ENCODE data around the gene TENM4.
"Not testable (repeated sequence)": the region's sequence is repeated elsewhere in the genome, so short reads cannot be mapped to it uniquely, and the experiment has no call there.

Gene TENM4

DNA sequence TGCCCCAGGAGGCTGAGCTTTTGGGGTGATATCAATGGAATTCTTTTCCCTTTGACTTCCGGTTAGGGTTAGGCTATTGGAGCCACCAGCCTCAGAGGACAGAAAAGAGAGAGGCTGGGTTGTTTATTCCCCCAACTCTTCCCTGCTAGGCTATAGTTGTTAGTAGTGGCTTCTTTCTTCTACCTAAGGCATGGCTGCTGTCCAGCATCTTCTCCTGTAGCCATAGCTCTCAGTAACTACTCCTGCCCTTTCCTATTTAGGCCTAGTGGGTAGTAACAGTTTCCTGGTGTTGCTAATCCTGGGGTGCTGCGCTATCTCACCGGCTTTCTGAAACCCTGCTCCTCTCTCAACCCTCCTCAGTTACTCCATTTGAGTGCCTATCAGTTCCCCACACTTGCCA is 184.9 kb downstream of the TENM4 start:
- DNase-seq: no peak

DNA sequence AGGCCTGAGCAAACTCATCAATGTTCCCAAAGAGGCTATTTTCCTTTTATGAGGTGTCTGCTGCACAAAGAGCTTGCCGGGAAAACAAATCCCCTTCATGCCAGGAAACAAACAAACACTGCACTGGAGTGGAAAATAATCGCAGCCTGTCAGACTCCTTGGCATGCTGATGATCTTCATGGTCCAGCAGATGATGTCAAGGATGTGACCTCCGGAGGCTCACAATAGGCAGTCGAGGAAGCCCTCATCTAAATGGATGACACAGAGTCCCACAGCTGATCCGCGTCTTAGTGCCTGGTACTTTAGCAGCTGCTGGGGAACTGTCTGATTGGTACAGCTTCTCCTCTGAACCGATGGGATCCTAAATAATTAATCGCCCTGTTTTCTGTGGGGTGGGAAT is 187.6 kb downstream of the TENM4 start:
- DNase-seq: peak in 53 of 56 donors; percentile 18 to 93 (median 73)

DNA sequence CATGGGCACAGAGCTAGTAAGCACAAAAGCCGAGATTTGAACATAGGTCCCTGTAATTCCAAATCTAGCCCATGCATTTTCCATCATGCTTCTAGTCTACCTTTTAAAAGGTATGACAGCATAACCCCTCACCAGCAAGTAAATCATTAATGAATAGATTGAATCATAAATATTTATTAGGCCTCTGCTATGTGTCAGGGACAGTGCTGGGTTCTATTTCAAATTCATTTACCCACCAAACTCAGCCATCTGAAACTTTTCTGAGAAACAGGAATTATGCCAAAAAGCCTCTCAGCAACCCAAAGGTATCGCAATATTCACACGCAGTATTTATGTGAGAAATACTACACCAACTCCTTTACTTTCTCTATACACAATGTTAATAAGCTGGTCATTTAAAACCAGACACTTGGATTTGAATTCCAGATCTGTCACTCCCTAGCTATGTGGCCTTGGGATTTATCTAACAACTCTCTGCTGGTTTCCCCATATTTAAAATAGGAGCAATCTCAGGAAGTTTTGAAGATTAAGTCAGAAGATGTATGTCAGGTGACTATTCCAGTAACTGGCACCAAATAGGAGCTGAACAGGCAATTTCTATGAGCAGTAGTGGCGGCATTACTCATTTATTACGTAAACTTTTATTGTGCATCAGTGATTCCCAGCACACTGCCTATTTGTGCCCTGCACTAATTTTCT is 191.4 kb downstream of the TENM4 start:
- no peak for DNase-seq

DNA sequence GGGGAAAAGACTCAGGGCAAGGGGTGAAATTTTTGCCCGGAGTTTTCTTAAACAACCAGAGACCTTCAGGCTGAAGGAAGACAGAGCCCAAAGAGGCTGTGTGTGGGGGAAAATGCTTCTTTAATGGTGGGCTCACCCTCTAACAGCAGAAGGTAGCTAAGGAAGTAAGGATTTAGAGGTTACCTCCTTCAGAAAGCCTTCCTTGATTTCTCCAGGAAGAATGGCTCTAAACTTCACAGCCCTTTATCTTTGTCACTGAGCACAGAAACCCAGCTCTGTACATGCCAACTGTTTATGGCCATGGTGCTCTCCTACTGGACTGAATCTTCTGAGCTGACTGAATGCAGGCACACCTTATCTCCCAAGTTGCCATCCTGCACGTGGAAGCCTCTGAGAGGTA is 196.0 kb downstream of the TENM4 start:
- DNase-seq: no peak

DNA sequence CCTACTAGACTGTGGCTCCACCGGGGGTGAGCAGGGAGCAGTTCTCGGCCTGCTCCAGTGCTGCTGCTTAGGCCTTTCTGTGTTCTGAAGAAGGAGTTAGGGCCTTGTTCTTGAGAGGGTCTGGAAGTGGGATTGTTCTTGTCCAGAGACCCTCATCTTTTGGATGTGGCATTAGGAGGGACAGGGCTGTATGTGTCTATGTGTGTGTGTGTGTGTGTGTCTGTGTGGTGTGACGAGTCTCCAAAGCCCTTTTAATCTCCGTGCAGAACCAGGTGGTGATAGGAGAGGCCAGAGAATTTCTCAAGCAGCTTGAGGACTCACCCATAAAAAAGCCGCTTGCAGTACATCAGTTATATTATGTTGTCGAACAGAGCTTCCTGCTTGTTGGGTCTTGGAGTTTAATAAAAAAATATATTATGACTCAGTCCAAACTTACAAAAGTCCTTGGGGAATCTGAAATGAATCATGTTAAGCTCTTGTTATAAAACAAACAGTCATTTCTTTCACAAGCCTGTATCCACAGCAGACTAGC is 196.5 kb downstream of the TENM4 start:
- no peak for DNase-seq

DNA sequence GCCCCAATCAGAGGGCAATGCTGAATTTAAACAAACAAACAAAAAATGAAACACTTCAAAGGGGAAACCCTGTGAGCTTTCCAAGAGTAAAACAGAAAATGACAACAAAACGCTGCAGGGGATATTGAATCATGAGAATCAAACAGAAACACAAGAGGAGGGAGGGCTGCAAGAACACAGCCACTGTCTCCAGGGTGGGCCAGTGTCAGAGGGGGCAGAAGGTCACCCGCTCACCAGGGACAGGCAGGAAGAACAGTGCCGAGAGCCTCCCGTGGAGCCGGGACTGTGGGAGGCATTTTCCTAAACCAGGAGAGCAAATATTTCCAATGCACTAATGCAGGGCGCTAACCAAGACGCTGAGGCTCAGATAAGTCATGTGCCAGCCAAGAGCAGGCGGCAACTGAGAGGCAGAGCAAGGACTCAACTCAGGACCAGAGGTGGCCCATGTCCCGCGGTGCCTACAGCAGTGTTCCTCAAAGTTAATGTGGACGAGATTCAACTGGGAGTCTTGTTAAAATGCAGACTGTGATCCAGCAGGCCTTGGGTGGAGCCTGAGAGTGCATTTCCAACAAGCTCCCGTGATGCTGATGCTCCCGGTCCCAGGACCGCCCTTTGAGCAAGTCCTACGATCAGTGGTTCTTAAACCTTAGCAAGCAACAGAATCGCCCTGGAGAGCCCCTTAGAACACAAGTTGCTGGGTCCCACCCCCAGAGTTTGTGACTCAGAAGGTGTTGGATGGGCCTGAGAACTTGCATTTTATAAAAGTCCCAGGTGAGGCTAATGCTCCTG is 197.2 kb downstream of the TENM4 start:
- no peak for DNase-seq

DNA sequence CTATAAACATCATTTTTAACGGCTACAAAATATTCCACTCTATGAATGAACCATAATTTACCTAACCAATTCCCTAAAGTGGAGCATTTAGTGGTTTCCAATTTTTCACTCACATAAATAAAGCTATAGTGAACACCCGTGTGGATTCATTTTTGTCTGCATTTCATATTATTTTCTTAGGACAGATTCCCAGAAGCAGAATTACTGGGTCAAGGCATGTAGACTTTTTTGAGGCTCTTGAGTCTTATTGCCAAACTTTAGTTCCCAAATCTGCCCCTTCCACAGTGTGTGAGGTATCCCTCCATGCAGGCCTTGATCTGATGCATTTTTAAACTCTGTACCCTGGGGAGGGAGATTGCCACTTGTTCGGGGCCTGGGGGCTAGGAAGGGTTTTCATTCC is 198.2 kb downstream of the TENM4 start:
- DNase-seq: no peak

DNA sequence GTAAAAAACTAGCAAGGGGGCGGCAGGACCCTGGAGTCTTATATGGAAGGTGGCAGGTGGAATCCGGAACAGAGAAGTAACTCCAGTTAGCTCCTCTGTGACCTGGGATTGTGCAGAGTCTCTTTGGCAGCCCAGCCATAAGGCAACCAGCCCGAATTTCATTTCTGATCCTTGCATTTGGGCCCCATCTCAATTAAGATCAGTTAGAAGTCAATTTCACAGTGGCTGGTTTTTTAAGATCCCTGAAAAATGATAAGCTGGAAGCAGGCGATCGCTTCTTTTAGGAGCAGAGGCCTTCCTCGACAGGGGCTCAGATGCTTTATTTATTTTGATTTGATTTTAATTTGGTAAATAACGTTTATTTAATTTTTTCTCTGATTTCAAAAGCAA is 199.0 kb downstream of the TENM4 start:
- no peak for DNase-seq

DNA sequence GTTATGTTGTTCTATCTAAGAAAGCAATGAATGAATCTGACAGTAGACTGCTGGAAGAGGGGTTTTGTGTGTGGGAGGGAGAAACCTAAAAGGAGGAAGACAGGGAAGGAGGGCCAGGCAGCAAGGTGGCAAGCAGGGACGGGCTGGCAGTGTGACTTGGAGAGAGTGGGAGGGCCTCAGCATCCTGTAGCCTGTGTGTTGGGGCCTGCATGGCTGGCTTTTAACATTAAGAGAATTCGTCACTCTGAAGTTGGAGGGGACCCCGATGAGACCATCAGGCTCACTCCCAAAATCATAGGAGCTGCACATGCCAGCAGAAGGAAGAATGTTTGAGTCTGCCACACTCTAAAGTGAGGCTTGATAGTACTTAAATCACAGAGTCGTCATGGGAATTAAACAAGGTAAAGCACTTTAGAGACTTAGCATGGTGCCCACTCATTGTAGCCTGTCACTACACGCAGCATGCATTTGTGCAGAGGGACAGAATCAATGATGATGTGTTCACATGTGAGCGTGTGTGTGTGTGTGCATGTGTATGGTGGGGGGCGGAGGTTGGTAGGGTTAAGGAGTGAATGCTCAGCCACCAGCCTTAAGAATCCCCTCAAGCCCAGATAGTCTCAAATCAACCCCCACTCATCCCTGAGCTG is 199.5 kb downstream of the TENM4 start:
- DNase-seq: no peak

DNA sequence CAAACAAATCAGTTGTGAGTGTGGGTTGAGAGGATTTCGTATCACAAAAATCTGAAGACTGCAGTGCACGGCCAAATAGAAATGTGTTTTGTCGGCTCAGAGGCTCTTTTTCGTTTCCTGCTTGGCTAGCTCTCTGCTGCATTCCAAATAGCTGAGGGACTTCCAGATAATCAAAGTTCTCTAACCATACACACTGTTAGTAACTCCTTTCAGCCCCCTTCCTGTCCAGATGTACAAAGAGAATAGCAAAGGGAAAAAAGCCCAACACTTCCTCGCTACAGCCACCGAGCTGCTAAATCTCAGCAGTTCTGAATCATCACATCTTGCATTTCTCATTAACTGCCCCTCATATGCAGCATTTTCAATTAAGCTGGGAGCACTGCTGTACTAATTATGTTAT is 203.1 kb downstream of the TENM4 start:
- DNase-seq: no peak

DNA sequence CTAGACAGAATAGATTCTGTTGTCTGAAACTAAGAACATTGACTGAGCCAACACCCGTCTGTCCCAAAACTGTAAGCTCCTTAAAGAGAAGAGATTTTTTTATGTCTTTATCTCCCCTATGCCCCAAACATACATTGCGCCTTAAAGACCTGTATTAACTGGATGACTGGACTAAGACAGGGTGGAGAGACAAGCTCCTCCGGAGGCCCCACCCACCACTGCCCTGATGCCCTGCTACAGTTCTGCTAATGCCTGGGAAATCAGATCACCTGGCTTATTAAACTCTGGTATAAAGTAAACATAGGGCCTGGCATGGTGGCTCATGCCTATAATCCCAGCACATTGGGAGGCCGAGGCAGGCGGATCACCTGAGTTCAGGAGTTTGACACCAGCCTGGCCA is 203.7 kb downstream of the TENM4 start:
- DNase-seq: no peak

DNA sequence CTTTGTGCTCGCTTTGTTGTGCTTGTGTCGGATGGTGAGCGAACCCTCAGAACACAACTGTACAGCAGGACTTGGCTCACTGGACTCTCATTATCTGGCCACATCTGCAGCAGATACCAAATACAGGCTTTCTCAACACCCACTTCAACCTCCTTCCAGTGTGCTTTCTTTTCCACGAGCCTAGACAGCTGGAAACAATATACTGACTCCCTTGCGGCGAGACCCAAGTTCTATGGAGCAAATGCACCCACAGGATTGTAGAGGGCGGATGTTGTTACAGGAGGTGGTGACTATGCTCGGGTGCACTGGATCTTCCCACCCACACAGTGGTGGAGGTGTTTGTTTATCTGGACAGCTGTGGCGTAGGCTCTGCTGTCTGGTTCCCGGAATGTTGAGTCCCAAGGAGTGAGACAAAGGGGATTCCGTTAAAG is 204.3 kb downstream of the TENM4 start:
- DNase-seq: no peak

DNA sequence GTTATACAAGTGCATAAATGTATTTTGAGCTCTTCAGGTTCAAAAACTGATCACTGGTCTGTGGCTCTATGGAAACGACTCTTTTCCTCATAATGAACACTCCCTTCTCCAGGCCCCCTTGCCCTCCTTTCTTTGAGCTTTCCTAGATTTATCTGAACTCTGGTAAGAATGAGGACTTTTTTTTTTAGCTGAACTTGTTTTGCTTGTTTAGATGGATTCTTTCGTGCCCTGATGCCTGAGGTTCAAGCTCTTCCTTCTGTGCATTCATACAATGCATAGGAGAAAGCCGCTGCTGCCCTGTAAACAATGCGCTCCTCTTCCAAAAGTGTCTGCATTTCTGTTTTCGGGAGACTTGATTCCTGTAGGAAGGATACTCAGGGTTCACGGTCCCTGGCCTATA is 205.1 kb downstream of the TENM4 start:
- DNase-seq: no peak

DNA sequence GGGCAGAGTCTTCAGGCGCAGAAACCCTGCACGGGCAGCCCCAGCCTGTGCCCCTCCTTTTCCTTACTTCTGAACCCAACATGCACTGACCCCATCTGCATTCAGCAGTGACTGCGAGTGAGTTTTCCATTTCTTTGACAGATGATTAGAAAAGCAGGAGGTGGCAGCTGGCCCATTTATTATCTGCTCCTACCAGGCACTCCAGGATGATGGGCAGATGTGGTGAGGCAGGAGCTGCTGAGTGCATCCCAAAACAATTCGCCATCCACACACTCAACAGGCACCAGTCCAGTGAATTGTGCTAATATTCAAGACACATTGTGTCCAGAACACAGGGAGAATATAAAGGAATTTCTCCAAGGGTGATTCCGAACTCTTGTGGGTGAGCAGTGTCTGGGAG is 208.5 kb downstream of the TENM4 start:
- no peak for DNase-seq

DNA sequence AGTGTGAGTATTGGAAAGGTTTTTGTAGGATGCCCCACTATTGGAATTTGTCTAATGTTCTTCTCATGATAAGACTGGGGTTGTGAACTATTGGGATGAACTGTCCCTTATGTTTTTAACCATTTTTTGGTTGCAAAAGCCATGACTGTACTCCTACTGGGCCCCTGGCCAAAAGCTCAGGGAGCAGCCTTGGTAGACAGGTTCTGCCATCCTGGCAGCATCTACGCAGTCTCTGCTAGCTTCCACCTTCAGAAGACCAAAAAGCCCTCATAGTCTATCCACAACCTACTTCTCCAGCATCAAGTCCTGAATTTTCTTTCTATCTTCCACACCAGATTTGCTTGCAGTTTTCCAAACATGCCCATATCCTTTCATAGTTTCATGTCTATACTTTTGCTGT is 211.8 kb downstream of the TENM4 start:
- no peak for DNase-seq

DNA sequence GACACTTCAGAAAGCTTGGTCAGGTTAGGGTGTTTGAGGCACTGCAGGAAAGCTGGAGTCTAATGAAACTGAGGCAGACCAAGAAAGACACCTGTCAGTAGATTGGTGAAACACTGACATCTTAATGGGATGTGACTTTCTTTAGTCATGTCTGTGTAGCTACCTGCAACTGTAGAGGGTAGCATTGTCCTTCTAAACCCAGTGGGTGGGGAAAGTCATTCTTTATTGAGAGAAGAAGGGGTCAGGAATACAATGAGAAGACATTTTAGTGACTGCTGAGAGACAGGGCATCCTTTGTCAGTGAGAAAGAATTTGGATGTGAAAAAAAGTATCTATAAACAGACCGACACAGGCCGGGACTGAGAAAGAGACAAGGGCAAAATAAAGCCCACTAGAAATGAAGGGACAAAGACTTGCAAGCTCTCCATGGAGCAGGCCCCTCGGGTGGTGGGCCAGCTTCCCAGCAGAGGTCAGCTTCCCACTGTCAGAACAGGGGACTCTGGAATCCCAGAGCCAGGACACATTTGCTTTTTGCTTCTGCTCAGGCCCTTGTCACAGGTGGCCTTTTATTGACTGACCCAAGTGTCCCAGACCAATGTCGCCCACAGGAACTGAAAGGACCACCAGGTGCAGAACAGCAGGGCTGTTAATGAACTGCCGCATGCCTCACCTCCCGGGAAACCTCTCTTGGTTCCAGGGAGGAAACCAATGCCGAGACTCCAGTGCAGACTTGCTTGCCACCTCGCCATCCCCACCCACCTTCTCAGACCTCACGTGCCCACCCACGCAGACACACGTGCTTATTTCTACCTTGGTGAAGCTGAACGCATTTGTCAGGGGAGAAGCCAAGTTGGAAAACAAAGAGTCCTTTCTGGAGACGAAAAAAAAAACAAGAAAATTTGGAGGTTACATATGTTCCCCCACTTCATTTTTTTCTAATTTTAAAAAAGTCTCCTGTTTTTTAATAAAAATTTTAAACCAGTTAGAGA is 212.8 kb downstream of the TENM4 start:
- DNase-seq: no peak

DNA sequence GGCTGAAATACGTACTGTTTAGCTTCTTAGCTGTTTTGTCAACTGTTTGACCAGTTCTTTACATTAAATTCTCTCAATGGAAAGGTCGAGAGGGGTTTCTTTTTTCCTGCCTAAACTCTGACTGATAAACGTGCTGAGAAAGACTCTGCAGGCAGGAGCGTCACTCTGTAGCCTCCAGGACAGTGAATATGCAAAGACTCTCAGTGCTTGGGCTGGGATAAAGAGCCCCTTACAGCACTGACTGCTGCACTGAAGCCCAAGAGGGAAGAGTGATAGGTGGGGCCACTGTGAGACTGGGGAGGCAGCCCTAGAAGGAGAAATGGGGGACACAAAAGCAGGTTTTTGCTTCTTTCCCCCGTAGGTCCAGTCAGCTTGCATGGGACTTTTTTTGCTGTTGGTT is 213.5 kb downstream of the TENM4 start:
- no peak for DNase-seq

DNA sequence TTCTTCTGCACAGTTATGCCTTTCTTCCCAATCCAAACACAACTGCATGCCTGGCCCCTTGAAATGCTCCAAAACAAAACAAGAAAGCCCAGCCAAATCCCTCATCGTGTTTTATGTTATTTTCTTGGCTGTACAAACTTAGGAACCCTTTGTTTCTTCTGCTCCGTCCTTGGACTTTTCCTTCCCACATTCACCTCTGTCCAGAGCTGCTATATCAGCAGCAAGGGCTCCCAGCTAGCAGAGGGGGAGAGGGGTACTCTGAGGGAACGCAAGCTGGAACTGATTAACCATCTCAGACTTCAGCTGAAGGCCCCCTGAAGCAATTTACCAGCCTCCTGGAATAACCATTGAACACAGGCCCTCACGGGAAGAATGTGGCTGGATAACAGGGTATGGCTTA is 214.7 kb downstream of the TENM4 start:
- no peak for DNase-seq

DNA sequence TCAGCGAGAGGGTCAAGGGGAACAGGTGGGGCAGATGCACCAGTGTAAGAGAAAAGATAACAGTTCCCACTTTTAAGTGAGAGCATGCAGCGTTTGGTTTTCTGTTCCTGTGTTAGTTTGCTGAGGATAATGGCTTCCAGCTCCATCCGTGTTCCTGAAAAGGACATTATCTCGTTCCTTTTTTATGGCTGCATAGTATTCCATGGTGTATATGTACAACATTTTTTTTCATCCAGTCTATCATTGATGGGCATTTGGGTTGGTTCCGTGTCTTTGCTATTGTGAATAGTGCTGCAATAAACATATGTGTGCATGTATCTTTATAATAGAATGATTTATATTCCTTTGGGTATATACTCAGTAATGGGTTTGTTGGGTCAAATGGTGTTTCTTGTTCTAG is 218.7 kb downstream of the TENM4 start:
- DNase-seq: not testable (repeated sequence)

DNA sequence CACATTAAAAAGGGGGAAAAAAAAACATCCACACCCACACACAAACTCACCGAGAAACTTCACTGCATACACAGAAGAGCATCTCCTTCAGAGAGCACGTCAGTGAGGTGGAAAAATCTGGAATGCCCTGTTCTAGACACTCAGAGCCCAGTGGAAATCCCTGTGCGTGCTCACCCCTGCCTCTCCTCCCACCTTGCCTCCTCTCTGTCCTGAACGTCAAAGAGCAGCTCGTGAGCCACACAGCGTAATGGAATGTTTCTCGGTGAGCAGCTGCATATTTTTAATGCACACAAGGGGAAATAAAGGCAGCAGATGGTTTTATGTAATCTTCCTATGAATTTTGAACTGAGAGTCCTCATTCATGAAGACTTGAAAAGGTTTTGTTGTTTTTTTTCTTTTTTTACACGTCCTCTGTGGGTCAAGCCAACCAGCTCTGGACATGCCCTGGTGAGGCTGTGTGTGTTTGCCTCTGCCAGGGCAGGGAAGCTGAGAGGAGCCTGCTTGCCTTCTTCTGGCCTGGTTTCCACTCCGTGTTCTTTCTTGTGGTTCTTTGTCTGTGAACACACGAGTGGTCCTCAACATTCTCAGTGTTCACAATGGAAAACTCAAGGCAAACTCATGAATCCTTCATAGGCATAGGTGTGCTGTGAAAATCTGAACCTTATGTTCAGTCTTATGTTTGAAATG is 219.2 kb downstream of the TENM4 start:
- no peak for DNase-seq

DNA sequence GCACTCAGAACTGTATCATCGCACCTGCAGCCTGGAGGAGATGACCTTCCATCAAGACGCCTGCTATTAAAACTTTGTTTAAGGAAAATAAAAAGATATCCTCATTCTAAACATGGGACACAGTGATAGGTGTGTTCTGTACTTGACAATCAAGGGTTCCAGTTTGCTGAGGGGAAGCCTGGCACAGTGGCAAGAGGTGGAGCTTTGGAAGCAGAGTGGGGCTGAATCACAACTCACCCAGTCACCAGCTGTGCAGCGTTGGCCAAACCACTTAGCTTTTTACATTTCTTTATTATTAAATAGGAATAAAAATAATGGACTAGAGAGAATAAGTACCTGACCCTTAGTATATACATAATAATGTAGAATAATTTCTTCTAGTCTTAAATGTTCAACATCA is 220.7 kb downstream of the TENM4 start:
- no peak for DNase-seq

Data from amygdala (tissue), 56 donors.